ENCODE measurements around the gene ATP1A4. TPM values are rescaled to one million over a fixed set of nuclear protein-coding genes. Genes with fewer than 3 reads are reported as not detected.
A peak's percentile ranks its signal among the peaks of the same experiment; 100 is the strongest.

Gene ATP1A4
- total and polyA plus RNA-seq, 2 of the 13 experiments (the other 11 are each of a cell fraction or from before 2014, with no cell fraction given) = not detected

- Histone ChIP-seq H3K4me3 (replicated peaks in 1 of 3; ENCODE audit: insufficient read depth in 1 of 3, low read depth in 2 of 3, low read length in 3 of 3) (no peak overlapping the region), H3K27ac (ENCODE audit: extremely low read length, insufficient read depth, low read length) (no peak overlapping the region), H3K9ac (ENCODE audit: insufficient read depth, low read depth, low read length) (no peak overlapping the region), H3K79me2 (ENCODE audit: insufficient read depth, low read length) (no peaks in the 10 kb centered on the region), H3K36me3 (replicated peaks in 1 of 2; ENCODE audit: control insufficient read depth in 1 of 2, insufficient read depth in 2 of 2, low read length in 2 of 2) (no peaks in the 10 kb centered on the region), H4K20me1 (ENCODE audit: insufficient read depth, low read length) (no peaks in the 10 kb centered on the region), H3K27me3 (ENCODE audit: control insufficient read depth in 1 of 2, insufficient read depth in 2 of 2, low read length in 2 of 2) (peaks cover 1 to 20% of the 10 kb centered on the region in 2 experiments; a peak in 3 of 5 replicates), H3K4me1 (ENCODE audit: insufficient read depth, low read length) (peaks cover 9% of the 10 kb centered on the region), H3K4me2 (ENCODE audit: low read depth, low read length) (no peak overlapping the region; the same call in 1 of the 2 replicates), H3K9me3 (ENCODE audit: low read length) (no peaks in the 10 kb centered on the region), H2AFZ (ENCODE audit: low read length) (no peak overlapping the region)
- intact Hi-C loops (cut with micrococcal nuclease; ENCODE audit: unreplicated experiment) = no loop called here
- ATAC-seq (peak; percentile 14; the same call in 2 of the 3 replicates), DNase-seq (ENCODE audit: low spot score) (no peak), FAIRE-seq (no peak)
- in situ Hi-C loops (cut with HindIII; ENCODE audit: extremely low pct_ligation_motif_present, low pct_unique_long_range_greater_than_20kb) = no loop called here
- WGBS (ENCODE audit: low lambda C conversion rate) = 84% methylated on average over 2 of the region's 2 CpGs
- TF ChIP-seq ZNF709 (CRISPR knock-in tag; IDR thresholded peaks at IDR 0.05) (0 out of 2 replicates have a peak, but pooled peaks have one; percentile 23), ZNF275 (CRISPR knock-in tag; IDR thresholded peaks at IDR 0.05; ENCODE audit: borderline replicate concordance) (no peak)
- ChIA-PET POLR2A (no interaction called here), CTCF (ENCODE audit: low intra/inter-chr PET ratio, low total read pairs) (no interaction called here)
- no TSS peak for BruUV-seq (replicated peaks)
Observed at GRCh38 chr1:160186729-160187128, 35.3 kb downstream of the ATP1A4 start.

GRCh38 chr1:160187407-160187806, 36.0 kb downstream of the ATP1A4 start:
- no peak for FAIRE-seq
- H3K36me3 ChIP-seq (replicated peaks in 1 of 2; ENCODE audit: control insufficient read depth in 1 of 2, insufficient read depth in 2 of 2, low read length in 2 of 2) = no peaks in the 10 kb centered on the region
- WGBS (ENCODE audit: low lambda C conversion rate) = 21% methylated on average over 6 of the region's 7 CpGs
- TF ChIP-seq CSRNP1 (CRISPR knock-in tag; IDR thresholded peaks at IDR 0.05) (no peak), AFF4 (CRISPR knock-in tag; IDR thresholded peaks at IDR 0.05) (no peak), SKI (IDR thresholded peaks at IDR 0.05; ENCODE audit: partially characterized antibody) (no peak), TAF15 (IDR thresholded peaks at IDR 0.05; ENCODE audit: low read depth, low read length, poor library complexity, severe bottlenecking) (no peak), ZNF709 (CRISPR knock-in tag; IDR thresholded peaks at IDR 0.05) (no peak), SIX4 (CRISPR knock-in tag; IDR thresholded peaks at IDR 0.05) (no peak), BATF2 (CRISPR knock-in tag; IDR thresholded peaks at IDR 0.05) (no peak), ELF4 (CRISPR knock-in tag; IDR thresholded peaks at IDR 0.05; ENCODE audit: borderline replicate concordance) (no peak)

More at GRCh38 chr1:160187407-160187806, 36.0 kb downstream of the ATP1A4 start:
- no TSS peak for BruUV-seq (replicated peaks)
- peaks cover 13% of the 10 kb centered on the region for H3K4me1 ChIP-seq (ENCODE audit: insufficient read depth, low read length)
- in situ Hi-C loops (cut with HindIII; ENCODE audit: extremely low pct_ligation_motif_present, low pct_unique_long_range_greater_than_20kb) = no loop called here
- H3K27ac ChIP-seq (ENCODE audit: extremely low read length, insufficient read depth, low read length) = no peak overlapping the region
- no peak overlapping the region for H3K9ac ChIP-seq (ENCODE audit: insufficient read depth, low read depth, low read length)
- no peaks in the 10 kb centered on the region for H3K79me2 ChIP-seq (ENCODE audit: insufficient read depth, low read length)
- intact Hi-C loops (cut with micrococcal nuclease; ENCODE audit: unreplicated experiment) = no loop called here
- ATAC-seq (peak; percentile 51), DNase-seq (ENCODE audit: low spot score) (no peak)
- peaks cover 1 to 24% of the 10 kb centered on the region in 2 experiments; a peak in 3 of 5 replicates for H3K27me3 ChIP-seq (ENCODE audit: control insufficient read depth in 1 of 2, insufficient read depth in 2 of 2, low read length in 2 of 2)
- ChIA-PET POLR2A (no interaction called here), CTCF (ENCODE audit: low intra/inter-chr PET ratio, low total read pairs) (no interaction called here)
- H4K20me1 ChIP-seq (ENCODE audit: insufficient read depth, low read length) = no peaks in the 10 kb centered on the region
- peak overlapping the region in 1 of 3 experiments; percentile 8; a peak in 1 of 6 replicates for H3K4me3 ChIP-seq (replicated peaks in 1 of 3; ENCODE audit: insufficient read depth in 1 of 3, low read depth in 2 of 3, low read length in 3 of 3)
- H2AFZ ChIP-seq (ENCODE audit: low read length) = no peak overlapping the region
- peak overlapping the region; percentile 19; the same call in 1 of the 2 replicates for H3K4me2 ChIP-seq (ENCODE audit: low read depth, low read length)
- H3K9me3 ChIP-seq (ENCODE audit: low read length) = no peaks in the 10 kb centered on the region

All from HepG2 (cell line).